ENCODE data around the gene ATP5PB.

GRCh38 chr1:111463029-111463683 lies 13.9 kb downstream of the ATP5PB start:
- no peak for TF ChIP-seq CTCF (IDR thresholded peaks at IDR 0.05)
- no peak for TF ChIP-seq POLR2A (IDR thresholded peaks at IDR 0.05)

All from vagina (tissue), 2 donors.